Effector CD8-positive, alpha-beta T cell (primary cell): ENCODE results near the gene MS4A13.
"Not testable (repeated sequence)": the region's sequence is repeated elsewhere in the genome, so short reads cannot be mapped to it uniquely, and the experiment has no call there.

Experiments used
- DNase-seq: peaks from one replicate; lab custom pipeline; 2025; lab: John Stamatoyannopoulos, UW

MS4A13 gene

GRCh38 chr11:60530454-60531100 lies 15.4 kb downstream of the MS4A13 start:
- DNase-seq, result no peak

- DNase-seq, result not testable (repeated sequence)
Observed at GRCh38 chr11:60532383-60532782, 17.2 kb downstream of the MS4A13 start.

GRCh38 chr11:60538627-60539026 lies 23.4 kb downstream of the MS4A13 start:
- DNase-seq, result not testable (repeated sequence)

- no peak for DNase-seq
Observed at GRCh38 chr11:60544077-60544476, 28.9 kb downstream of the MS4A13 start.

GRCh38 chr11:60561254-60561653 lies 46.1 kb downstream of the MS4A13 start:
- DNase-seq, result no peak

- DNase-seq, result no peak
Observed at GRCh38 chr11:60563553-60564235, 48.5 kb downstream of the MS4A13 start.

- DNase-seq, result no peak
Observed at GRCh38 chr11:60566776-60567175, 51.6 kb downstream of the MS4A13 start.

GRCh38 chr11:60570970-60571369 lies 55.8 kb downstream of the MS4A13 start:
- DNase-seq, result no peak

GRCh38 chr11:60589611-60590010 lies 74.4 kb downstream of the MS4A13 start:
- DNase-seq, result no peak
